K562 (cell line): ENCODE results near the gene ARHGAP25. TPM values are rescaled to one million over a fixed set of nuclear protein-coding genes. Genes with fewer than 3 reads are reported as not detected.

ENCODE experiments used
- PATZ1 ChIP-seq: fragments of 250-450 bp; sonication (Bioruptor Pico); IDR thresholded peaks from 2 replicates; pipeline ENCODE4 v1.5.0; 2020; ENCODE audit warnings: mild to moderate bottlenecking, borderline replicate concordance
- PRDM10 ChIP-seq: fragments of 450-650 bp; IDR thresholded peaks from 2 replicates; pipeline ENCODE4 v1.6.1; 2018; ENCODE audit not compliant: partially characterized antibody
- ZNF655 ChIP-seq: fragments of 250-450 bp; sonication (Bioruptor Pico); IDR thresholded peaks from 2 replicates; pipeline ENCODE4 v1.5.0; 2021
- polyA plus RNA-seq, 8 experiments: library from polyadenylated mRNA; depleted of rRNA in 4 of 8; stranded (reverse) in 5 of 8; unstranded in 3 of 8; fragments of >200 nt; fragmentation: Nextera tagmentation in 2 of 8; fragmentation: Illumina TruSeq in 1 of 8; extraction: Ambion mirVana in 2 of 8; extraction: Trizol in 1 of 8; gene quantifications; 2 replicates each; pipeline versions ENCODE4 v1.2.1 to v1.2.3, GENCODE V29; 2011 to 2014; ENCODE audit warnings: inconsistent platforms in 1 of 8, missing spikeins in 1 of 8
- total RNA-seq, 7 experiments: library from RNA; depleted of rRNA in 6 of 7; stranded (reverse); fragments of >200 nt in 6 of 7; fragmentation: Illumina TruSeq in 2 of 7; extraction: Trizol in 2 of 7; gene quantifications; 2 replicates each; pipeline versions ENCODE4 v1.2.1 to v1.2.3, GENCODE V29; 2011 to 2021; ENCODE audit warnings: low replicate concordance in 1 of 7

The ARHGAP25 gene
- total and polyA plus RNA-seq, 9 of the 15 experiments (the other 6 are each of a cell fraction or from before 2014, with no cell fraction given): 4.9 to 14.8 (median 10.7) TPM

- TF ChIP-seq ZNF655 (CRISPR knock-in tag) (no peak), PATZ1 (no peak), PRDM10 (peak; percentile 75)
Observed at GRCh38 chr2:68751397-68752339, 17.1 kb downstream of the ARHGAP25 start (continued).
